DMS153 treated with DMSO at 0.1 percent for 48 hours (cell line): ENCODE data around the gene TNFSF10.

Source experiments
- DNase-seq: peaks from one replicate; lab custom pipeline; 2025; ENCODE audit not compliant: unreplicated experiment; lab: John Stamatoyannopoulos, UW

The TNFSF10 gene

GRCh38 chr3:172461530-172462138 is 61.6 kb downstream of the TNFSF10 start:
- no peak for DNase-seq

GRCh38 chr3:172456404-172456803 is 66.8 kb downstream of the TNFSF10 start:
- DNase-seq = no peak
